ENCODE results near the gene LBHD2. TPM values are rescaled to one million over a fixed set of nuclear protein-coding genes. Genes with fewer than 3 reads are reported as not detected.
A peak's percentile ranks its signal among the peaks of the same experiment; 100 is the strongest.

The LBHD2 gene
- total and polyA plus RNA-seq, 10 of the 15 experiments (the other 5 are each of a cell fraction or from before 2014, with no cell fraction given): not detected

DNA sequence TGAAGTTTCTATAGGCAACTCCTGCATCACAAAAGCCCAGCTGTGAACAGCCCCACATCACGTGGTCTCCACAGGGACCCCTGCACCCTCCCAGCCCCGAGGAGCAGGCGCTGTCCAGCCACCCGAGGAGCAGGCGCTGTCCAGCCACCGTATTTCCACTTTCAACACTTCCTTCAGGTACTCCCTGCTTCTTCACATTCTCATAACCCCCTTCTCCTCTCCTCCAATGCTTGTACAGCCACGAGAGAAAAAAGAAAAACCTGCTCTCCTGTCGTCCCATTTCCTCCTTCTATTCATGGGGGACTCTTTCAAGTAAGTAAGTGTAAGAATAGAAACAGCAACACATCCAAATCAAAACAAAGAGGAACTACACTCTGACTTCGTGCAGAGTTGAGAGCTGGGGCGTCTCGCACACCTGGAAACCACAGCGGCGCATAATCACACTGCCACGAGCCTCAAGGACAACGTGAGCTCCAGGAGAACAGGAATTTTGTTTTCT lies 38.6 kb upstream of the LBHD2 start (continued):
- TF ChIP-seq, protein P1, sequence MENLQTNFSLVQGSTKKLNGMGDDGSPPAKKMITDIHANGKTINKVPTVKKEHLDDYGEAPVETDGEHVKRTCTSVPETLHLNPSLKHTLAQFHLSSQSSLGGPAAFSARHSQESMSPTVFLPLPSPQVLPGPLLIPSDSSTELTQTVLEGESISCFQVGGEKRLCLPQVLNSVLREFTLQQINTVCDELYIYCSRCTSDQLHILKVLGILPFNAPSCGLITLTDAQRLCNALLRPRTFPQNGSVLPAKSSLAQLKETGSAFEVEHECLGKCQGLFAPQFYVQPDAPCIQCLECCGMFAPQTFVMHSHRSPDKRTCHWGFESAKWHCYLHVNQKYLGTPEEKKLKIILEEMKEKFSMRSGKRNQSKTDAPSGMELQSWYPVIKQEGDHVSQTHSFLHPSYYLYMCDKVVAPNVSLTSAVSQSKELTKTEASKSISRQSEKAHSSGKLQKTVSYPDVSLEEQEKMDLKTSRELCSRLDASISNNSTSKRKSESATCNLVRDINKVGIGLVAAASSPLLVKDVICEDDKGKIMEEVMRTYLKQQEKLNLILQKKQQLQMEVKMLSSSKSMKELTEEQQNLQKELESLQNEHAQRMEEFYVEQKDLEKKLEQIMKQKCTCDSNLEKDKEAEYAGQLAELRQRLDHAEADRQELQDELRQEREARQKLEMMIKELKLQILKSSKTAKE (IDR thresholded peaks at IDR 0.05; ENCODE audit: low read depth, poor library complexity, severe bottlenecking): no peak
- TF ChIP-seq MTA3 (IDR thresholded peaks at IDR 0.05; ENCODE audit: borderline replicate concordance, low read length): 0 out of 2 replicates have a peak, but pooled peaks have one; percentile 40
- no peak for TF ChIP-seq PRDM15 (CRISPR knock-in tag; IDR thresholded peaks at IDR 0.05)
- no peak for TF ChIP-seq CBX5 (IDR thresholded peaks at IDR 0.05; ENCODE audit: low read depth)
- no peak for TF ChIP-seq CHD2 (IDR thresholded peaks at IDR 0.05; ENCODE audit: borderline replicate concordance, low read depth, low read length)
- TF ChIP-seq MXI1 (IDR thresholded peaks at IDR 0.05; ENCODE audit: low read depth, low read length): peak; percentile 88
- peak; percentile 29; the same call in 1 of the 2 replicates for TF ChIP-seq CREM (IDR thresholded peaks at IDR 0.05; ENCODE audit: low read depth)
- TF ChIP-seq, protein P2, sequence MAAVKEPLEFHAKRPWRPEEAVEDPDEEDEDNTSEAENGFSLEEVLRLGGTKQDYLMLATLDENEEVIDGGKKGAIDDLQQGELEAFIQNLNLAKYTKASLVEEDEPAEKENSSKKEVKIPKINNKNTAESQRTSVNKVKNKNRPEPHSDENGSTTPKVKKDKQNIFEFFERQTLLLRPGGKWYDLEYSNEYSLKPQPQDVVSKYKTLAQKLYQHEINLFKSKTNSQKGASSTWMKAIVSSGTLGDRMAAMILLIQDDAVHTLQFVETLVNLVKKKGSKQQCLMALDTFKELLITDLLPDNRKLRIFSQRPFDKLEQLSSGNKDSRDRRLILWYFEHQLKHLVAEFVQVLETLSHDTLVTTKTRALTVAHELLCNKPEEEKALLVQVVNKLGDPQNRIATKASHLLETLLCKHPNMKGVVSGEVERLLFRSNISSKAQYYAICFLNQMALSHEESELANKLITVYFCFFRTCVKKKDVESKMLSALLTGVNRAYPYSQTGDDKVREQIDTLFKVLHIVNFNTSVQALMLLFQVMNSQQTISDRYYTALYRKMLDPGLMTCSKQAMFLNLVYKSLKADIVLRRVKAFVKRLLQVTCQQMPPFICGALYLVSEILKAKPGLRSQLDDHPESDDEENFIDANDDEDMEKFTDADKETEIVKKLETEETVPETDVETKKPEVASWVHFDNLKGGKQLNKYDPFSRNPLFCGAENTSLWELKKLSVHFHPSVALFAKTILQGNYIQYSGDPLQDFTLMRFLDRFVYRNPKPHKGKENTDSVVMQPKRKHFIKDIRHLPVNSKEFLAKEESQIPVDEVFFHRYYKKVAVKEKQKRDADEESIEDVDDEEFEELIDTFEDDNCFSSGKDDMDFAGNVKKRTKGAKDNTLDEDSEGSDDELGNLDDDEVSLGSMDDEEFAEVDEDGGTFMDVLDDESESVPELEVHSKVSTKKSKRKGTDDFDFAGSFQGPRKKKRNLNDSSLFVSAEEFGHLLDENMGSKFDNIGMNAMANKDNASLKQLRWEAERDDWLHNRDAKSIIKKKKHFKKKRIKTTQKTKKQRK (IDR thresholded peaks at IDR 0.05; ENCODE audit: low read depth, low read length): no peak
- TF ChIP-seq, protein P3, sequence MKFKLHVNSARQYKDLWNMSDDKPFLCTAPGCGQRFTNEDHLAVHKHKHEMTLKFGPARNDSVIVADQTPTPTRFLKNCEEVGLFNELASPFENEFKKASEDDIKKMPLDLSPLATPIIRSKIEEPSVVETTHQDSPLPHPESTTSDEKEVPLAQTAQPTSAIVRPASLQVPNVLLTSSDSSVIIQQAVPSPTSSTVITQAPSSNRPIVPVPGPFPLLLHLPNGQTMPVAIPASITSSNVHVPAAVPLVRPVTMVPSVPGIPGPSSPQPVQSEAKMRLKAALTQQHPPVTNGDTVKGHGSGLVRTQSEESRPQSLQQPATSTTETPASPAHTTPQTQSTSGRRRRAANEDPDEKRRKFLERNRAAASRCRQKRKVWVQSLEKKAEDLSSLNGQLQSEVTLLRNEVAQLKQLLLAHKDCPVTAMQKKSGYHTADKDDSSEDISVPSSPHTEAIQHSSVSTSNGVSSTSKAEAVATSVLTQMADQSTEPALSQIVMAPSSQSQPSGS (IDR thresholded peaks at IDR 0.05; ENCODE audit: low read length): 0 out of 2 replicates have a peak, but pooled peaks have one; percentile 31
- no peak for TF ChIP-seq BRCA1 (IDR thresholded peaks at IDR 0.05; ENCODE audit: low read depth, low read length)
- no peak for TF ChIP-seq WRNIP1 (IDR thresholded peaks at IDR 0.05; ENCODE audit: borderline replicate concordance, low read depth, low read length)
- no peak for TF ChIP-seq CTCF (IDR thresholded peaks at IDR 0.05 in 2 of 3, conservative IDR thresholded peaks at IDR 0.05 in 1 of 3; ENCODE audit: control insufficient read depth in 2 of 3, extremely low read depth in 1 of 3, insufficient read depth in 1 of 3, low read depth in 3 of 3, low read length in 3 of 3)
- TF ChIP-seq, protein P4, sequence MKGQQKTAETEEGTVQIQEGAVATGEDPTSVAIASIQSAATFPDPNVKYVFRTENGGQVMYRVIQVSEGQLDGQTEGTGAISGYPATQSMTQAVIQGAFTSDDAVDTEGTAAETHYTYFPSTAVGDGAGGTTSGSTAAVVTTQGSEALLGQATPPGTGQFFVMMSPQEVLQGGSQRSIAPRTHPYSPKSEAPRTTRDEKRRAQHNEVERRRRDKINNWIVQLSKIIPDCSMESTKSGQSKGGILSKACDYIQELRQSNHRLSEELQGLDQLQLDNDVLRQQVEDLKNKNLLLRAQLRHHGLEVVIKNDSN (IDR thresholded peaks at IDR 0.05; ENCODE audit: borderline replicate concordance, extremely low read length, insufficient read depth, low read depth, low read length): peak; percentile 62
- no peak for TF ChIP-seq GABPA (IDR thresholded peaks at IDR 0.05; ENCODE audit: low read depth)
